ENCODE results near the gene DCAF17. TPM values are rescaled to one million over a fixed set of nuclear protein-coding genes. Genes with fewer than 3 reads are reported as not detected.

The DCAF17 gene
- total RNA-seq, 1 donor from 2014 or later, result 16.2 TPM

DNA sequence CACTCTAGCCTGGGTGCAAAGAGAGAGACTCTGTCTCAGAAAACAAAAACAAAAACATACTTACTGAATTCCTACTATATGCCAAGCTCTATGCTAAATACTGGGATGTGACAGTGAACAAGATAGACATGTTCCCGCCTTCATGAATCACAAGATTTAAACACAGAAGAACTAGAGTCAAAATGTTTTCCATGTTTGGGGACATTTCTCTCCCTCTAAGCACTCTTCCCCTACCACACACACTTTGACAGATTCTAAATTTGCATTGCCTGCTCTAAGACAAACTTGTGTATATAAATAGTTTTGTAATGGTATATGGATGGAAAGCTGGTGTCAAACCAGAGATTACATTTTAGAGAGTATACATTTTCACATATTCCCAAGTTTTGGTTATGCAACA is 99.3 kb downstream of the DCAF17 start:
- H3K36me3 Mint-ChIP-seq (ENCODE audit: low read depth, unreplicated experiment), result no peaks in the 10 kb centered on the region
- no peaks in the 10 kb centered on the region for H3K4me1 Mint-ChIP-seq (ENCODE audit: unreplicated experiment)
- no peaks in the 10 kb centered on the region for H3K9me3 Mint-ChIP-seq (ENCODE audit: unreplicated experiment)
- no peak overlapping the region for H3K27ac Mint-ChIP-seq (ENCODE audit: unreplicated experiment)
- TF ChIP-seq, protein P1, sequence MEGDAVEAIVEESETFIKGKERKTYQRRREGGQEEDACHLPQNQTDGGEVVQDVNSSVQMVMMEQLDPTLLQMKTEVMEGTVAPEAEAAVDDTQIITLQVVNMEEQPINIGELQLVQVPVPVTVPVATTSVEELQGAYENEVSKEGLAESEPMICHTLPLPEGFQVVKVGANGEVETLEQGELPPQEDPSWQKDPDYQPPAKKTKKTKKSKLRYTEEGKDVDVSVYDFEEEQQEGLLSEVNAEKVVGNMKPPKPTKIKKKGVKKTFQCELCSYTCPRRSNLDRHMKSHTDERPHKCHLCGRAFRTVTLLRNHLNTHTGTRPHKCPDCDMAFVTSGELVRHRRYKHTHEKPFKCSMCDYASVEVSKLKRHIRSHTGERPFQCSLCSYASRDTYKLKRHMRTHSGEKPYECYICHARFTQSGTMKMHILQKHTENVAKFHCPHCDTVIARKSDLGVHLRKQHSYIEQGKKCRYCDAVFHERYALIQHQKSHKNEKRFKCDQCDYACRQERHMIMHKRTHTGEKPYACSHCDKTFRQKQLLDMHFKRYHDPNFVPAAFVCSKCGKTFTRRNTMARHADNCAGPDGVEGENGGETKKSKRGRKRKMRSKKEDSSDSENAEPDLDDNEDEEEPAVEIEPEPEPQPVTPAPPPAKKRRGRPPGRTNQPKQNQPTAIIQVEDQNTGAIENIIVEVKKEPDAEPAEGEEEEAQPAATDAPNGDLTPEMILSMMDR (IDR thresholded peaks at IDR 0.05; ENCODE audit: unreplicated experiment), result no peak
- H3K27me3 Mint-ChIP-seq (ENCODE audit: unreplicated experiment), result peaks cover 4% of the 10 kb centered on the region
- no peak for DNase-seq (ENCODE audit: low spot score)
- no peak overlapping the region for H3K4me3 Mint-ChIP-seq (ENCODE audit: unreplicated experiment)

Other genes with a start within 250 kb of the DCAF17 start
- 18.2 TPM for gene METTL8, start 236 bp upstream of the DCAF17 start, total RNA-seq (ENCODE audit: unreplicated experiment)
- gene CYBRD1, start 88.2 kb downstream of the DCAF17 start, total RNA-seq (ENCODE audit: unreplicated experiment), result 10.1 TPM

Measured in endothelial cell (in vitro differentiated cells).